HepG2 (cell line): ENCODE measurements around the gene VRK3. TPM values are rescaled to one million over a fixed set of nuclear protein-coding genes. Genes with fewer than 3 reads are reported as not detected.

Experiments
- ELK4 ChIP-seq: sonication (generic); formaldehyde crosslinking; IDR thresholded peaks from 2 replicates; pipeline ENCODE4 v1.9.0; 2021; ENCODE audit warnings: missing genetic modification reagents, borderline replicate concordance
- ISL2 ChIP-seq: sonication (generic); formaldehyde crosslinking; IDR thresholded peaks from 2 replicates; pipeline ENCODE4 v1.5.0; 2020; ENCODE audit warnings: missing genetic modification reagents
- SAFB2 ChIP-seq: sonication (generic); formaldehyde crosslinking; IDR thresholded peaks from 2 replicates; pipeline ENCODE4 v1.5.1; 2020; ENCODE audit warnings: missing genetic modification reagents, low read depth, mild to moderate bottlenecking, borderline replicate concordance
- SRY ChIP-seq: sonication (generic); formaldehyde crosslinking; IDR thresholded peaks from 2 replicates; pipeline ENCODE4 v1.8.0; 2022; ENCODE audit warnings: mild to moderate bottlenecking, missing genetic modification reagents
- TARDBP ChIP-seq: sonication (generic); formaldehyde crosslinking; IDR thresholded peaks from 2 replicates; pipeline ENCODE4 v1.8.0; 2022; ENCODE audit warnings: mild to moderate bottlenecking, missing genetic modification reagents
- ZBTB33 ChIP-seq: sonication (generic); formaldehyde crosslinking; IDR thresholded peaks from 2 replicates; pipeline ENCODE4 v1.4.0; 2020; ENCODE audit warnings: missing genetic modification reagents
- ZBTB49 ChIP-seq: sonication (generic); formaldehyde crosslinking; IDR thresholded peaks from 2 replicates; pipeline ENCODE4 v1.4.0; 2020; ENCODE audit warnings: missing genetic modification reagents, borderline replicate concordance
- polyA plus RNA-seq, 8 experiments: library from polyadenylated mRNA; depleted of rRNA in 3 of 8; stranded (reverse) in 7 of 8; unstranded in 1 of 8; fragments of >200 nt; fragmentation: Illumina TruSeq in 4 of 8; extraction: Trizol in 4 of 8; gene quantifications; 2 replicates each; pipeline versions ENCODE4 v1.2.1 to v1.2.3, GENCODE V29; 2011 to 2016; ENCODE audit warnings: low read depth in 4 of 8, missing spikeins in 1 of 8, mixed read lengths in 1 of 8; ENCODE audit not compliant: insufficient read depth in 1 of 8
- total RNA-seq, 5 experiments: library from RNA; depleted of rRNA; stranded (reverse); fragments of >200 nt; fragmentation: Illumina TruSeq; extraction: Trizol; gene quantifications; 2 replicates each; pipeline ENCODE4 v1.2.3, GENCODE V29; 2016; ENCODE audit warnings: low read depth in 1 of 5

VRK3 gene
- total and polyA plus RNA-seq, 2 of the 13 experiments (the other 11 are each of a cell fraction or from before 2014, with no cell fraction given), result 23.8 to 28.3 TPM

GRCh38 chr19:49950590-49950948 lies 74.6 kb downstream of the VRK3 start (continued):
- TF ChIP-seq ZBTB33 (CRISPR knock-in tag) (no peak), SRY (CRISPR knock-in tag) (no peak), ISL2 (CRISPR knock-in tag) (no peak), ZBTB49 (CRISPR knock-in tag) (no peak), SAFB2 (CRISPR knock-in tag) (no peak), ELK4 (no peak), TARDBP (CRISPR knock-in tag) (no peak)
